ENCODE results near the gene CSHL1.
"Not testable (repeated sequence)": the region's sequence is repeated elsewhere in the genome, so short reads cannot be mapped to it uniquely, and the experiment has no call there.

DNA sequence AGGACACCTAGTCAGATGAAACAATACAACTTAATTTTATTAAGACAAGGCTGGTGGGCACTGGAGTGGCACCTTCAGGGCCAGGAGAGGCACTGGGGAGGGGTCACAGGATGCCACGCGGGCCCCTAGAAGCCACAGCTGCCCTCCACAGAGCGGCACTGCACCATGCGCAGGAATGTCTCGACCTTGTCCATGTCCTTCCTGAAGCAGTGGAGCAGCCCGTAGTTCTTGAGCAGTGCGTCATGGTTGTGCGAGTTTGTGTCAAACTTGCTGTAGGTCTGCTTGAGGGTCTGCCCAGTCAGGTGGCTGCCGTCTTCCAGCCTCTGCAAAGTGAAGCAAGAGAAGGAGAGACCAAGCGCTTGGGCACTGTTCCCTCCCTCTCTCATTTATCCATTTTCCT lies 1.5 kb downstream of the CSHL1 start:
- TF ChIP-seq, protein P1, sequence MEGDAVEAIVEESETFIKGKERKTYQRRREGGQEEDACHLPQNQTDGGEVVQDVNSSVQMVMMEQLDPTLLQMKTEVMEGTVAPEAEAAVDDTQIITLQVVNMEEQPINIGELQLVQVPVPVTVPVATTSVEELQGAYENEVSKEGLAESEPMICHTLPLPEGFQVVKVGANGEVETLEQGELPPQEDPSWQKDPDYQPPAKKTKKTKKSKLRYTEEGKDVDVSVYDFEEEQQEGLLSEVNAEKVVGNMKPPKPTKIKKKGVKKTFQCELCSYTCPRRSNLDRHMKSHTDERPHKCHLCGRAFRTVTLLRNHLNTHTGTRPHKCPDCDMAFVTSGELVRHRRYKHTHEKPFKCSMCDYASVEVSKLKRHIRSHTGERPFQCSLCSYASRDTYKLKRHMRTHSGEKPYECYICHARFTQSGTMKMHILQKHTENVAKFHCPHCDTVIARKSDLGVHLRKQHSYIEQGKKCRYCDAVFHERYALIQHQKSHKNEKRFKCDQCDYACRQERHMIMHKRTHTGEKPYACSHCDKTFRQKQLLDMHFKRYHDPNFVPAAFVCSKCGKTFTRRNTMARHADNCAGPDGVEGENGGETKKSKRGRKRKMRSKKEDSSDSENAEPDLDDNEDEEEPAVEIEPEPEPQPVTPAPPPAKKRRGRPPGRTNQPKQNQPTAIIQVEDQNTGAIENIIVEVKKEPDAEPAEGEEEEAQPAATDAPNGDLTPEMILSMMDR (IDR thresholded peaks at IDR 0.05) = not testable (repeated sequence)
- not testable (repeated sequence) for TF ChIP-seq POLR2A (IDR thresholded peaks at IDR 0.05; ENCODE audit: low read depth); EP300 (IDR thresholded peaks at IDR 0.05)

All from esophagus muscularis mucosa (tissue), 4 donors.